Endothelial cell of umbilical vein (primary cell): ENCODE measurements around the gene FGF5. TPM values are rescaled to one million over a fixed set of nuclear protein-coding genes. Genes with fewer than 3 reads are reported as not detected.
"Not testable (repeated sequence)": the region's sequence is repeated elsewhere in the genome, so short reads cannot be mapped to it uniquely, and the experiment has no call there.

ENCODE experiments used
- BruUV-seq: library from RNA; stranded (reverse); fragments of 400-500 nt; replicated peaks from 2 replicates; lab custom pipeline; 2021; lab: Mats Ljungman, UMichigan
- CTCF ChIA-PET: fragments of 300-600, 350-600 bp; sonication (Branson Sonifier 250); formaldehyde crosslinking; loops from one replicate; lab custom pipeline; 2021; ENCODE audit warnings: antibody characterized with exemption, inconsistent platforms; lab: Charles Lee
- POLR2A ChIA-PET: fragments of 300-600, 350-600 bp; sonication (Branson Sonifier 250); formaldehyde crosslinking; loops from one replicate; lab custom pipeline; 2021; ENCODE audit warnings: antibody characterized with exemption, inconsistent platforms; lab: Charles Lee
- DNase-seq: peaks from one replicate; pipeline ENCODE4 v3.0.0-alpha.2; 2011; ENCODE audit warnings: low read depth, low spot score
- FAIRE-seq: peaks from 2 replicates; lab custom pipeline; 2011; peaks lifted over from hg19 to GRCh38; lab: Jason Lieb, UNC
- H2AFZ ChIP-seq: 2 replicates; pipeline ENCODE4 v1.6.0; 2012; ENCODE audit warnings: low read depth, low read length, control low read depth, inconsistent platforms
- H3K27ac ChIP-seq: 2 replicates; pipeline ENCODE4 v1.5.1; 2011; ENCODE audit warnings: low read depth, mild to moderate bottlenecking, control low read depth, low read length, moderate library complexity; ENCODE audit not compliant: insufficient read depth
- H3K27me3 ChIP-seq, 2 experiments: 2 replicates each; pipeline versions ENCODE4 v1.6.0 to v1.6.1; 2011; ENCODE audit warnings: low read length in 2 of 2, mixed read lengths in 1 of 2; ENCODE audit not compliant: control insufficient read depth in 2 of 2, insufficient read depth in 2 of 2
- H3K36me3 ChIP-seq, 2 experiments: 2 replicates in 1 of 2; 3 replicates in 1 of 2; pipeline ENCODE4 v1.5.1; 2011; ENCODE audit warnings: low read length in 2 of 2, mild to moderate bottlenecking in 1 of 2, moderate library complexity in 1 of 2; ENCODE audit not compliant: control insufficient read depth in 2 of 2, insufficient read depth in 2 of 2; ENCODE audit errors: extremely low read depth in 1 of 2
- H3K4me1 ChIP-seq: 3 replicates; pipeline ENCODE4 v1.5.1; 2011; ENCODE audit warnings: mild to moderate bottlenecking, low read length; ENCODE audit not compliant: control insufficient read depth, insufficient read depth; ENCODE audit errors: extremely low read depth
- H3K4me2 ChIP-seq: 2 replicates; pipeline ENCODE4 v1.6.1; 2011; ENCODE audit warnings: low read length, control low read depth, mixed read lengths; ENCODE audit not compliant: insufficient read depth
- H3K4me3 ChIP-seq, 3 experiments: fragments of 200-600 bp in 1 of 3; sonication (generic), shearing (Covaris generic) in 1 of 3; replicated peaks in 1 of 3; 2 replicates each; pipeline ENCODE4 v1.5.1; 2011 to 2016; ENCODE audit warnings: control low read depth in 3 of 3, low read length in 3 of 3, mild to moderate bottlenecking in 2 of 3, inconsistent platforms in 1 of 3, low read depth in 1 of 3, moderate library complexity in 1 of 3; ENCODE audit not compliant: insufficient read depth in 1 of 3
- H3K79me2 ChIP-seq: 2 replicates; pipeline ENCODE4 v1.6.0; 2012; ENCODE audit warnings: low read length, inconsistent platforms; ENCODE audit not compliant: control insufficient read depth, insufficient read depth
- H3K9ac ChIP-seq: replicated peaks from 2 replicates; pipeline ENCODE3; 2011; ENCODE audit warnings: low read length, control low read depth; ENCODE audit not compliant: insufficient read depth; ENCODE audit errors: extremely low read depth
- H3K9me1 ChIP-seq: replicated peaks from 3 replicates; pipeline ENCODE4 v1.6.0; 2011; ENCODE audit warnings: mild to moderate bottlenecking, low read length; ENCODE audit not compliant: control insufficient read depth, insufficient read depth; ENCODE audit errors: extremely low read depth
- H3K9me3 ChIP-seq: replicated peaks from 2 replicates; pipeline ENCODE4 v1.5.1; 2012; ENCODE audit warnings: low read length, inconsistent platforms; ENCODE audit not compliant: control insufficient read depth, insufficient read depth
- H4K20me1 ChIP-seq: replicated peaks from 2 replicates; pipeline ENCODE3; 2011; ENCODE audit warnings: mild to moderate bottlenecking, low read length; ENCODE audit not compliant: control insufficient read depth, insufficient read depth; ENCODE audit errors: extremely low read depth
- CTCF ChIP-seq, 2 donors: IDR thresholded peaks; 1 replicate in 1 of 2; 2 replicates in 1 of 2; pipeline ENCODE4 v1.5.1; 2011; ENCODE audit warnings: low read length in 2 of 2, mild to moderate bottlenecking in 2 of 2, moderate library complexity in 2 of 2, control low read depth in 1 of 2, inconsistent platforms in 1 of 2, low read depth in 1 of 2; ENCODE audit not compliant: insufficient read depth in 1 of 2; ENCODE audit errors: extremely low read depth in 1 of 2
- EZH2 ChIP-seq: IDR thresholded peaks from 2 replicates; pipeline ENCODE4 v1.6.1; 2012; ENCODE audit warnings: borderline replicate concordance, low read depth, mild to moderate bottlenecking, moderate library complexity, low read length, inconsistent platforms; ENCODE audit not compliant: severe bottlenecking
- FOS ChIP-seq: IDR thresholded peaks from 2 replicates; pipeline ENCODE4 v1.6.1; 2011; ENCODE audit warnings: mild to moderate bottlenecking, low read length, moderate library complexity, borderline replicate concordance; ENCODE audit not compliant: insufficient read depth
- GATA2 ChIP-seq: IDR thresholded peaks from 2 replicates; pipeline ENCODE4 v1.7.0; 2011; ENCODE audit warnings: low read depth, mild to moderate bottlenecking, moderate library complexity, mixed read lengths, low read length; ENCODE audit not compliant: insufficient read length, insufficient read depth
- JUN ChIP-seq: IDR thresholded peaks from 2 replicates; pipeline ENCODE4 v1.6.1; 2011; ENCODE audit warnings: borderline replicate concordance, low read depth; ENCODE audit not compliant: insufficient read length, insufficient read depth
- MYC ChIP-seq: IDR thresholded peaks from one replicate; pipeline ENCODE4 v1.6.1; 2011; ENCODE audit warnings: mild to moderate bottlenecking, low read depth, low read length
- POLR2A ChIP-seq: IDR thresholded peaks from 2 replicates; pipeline ENCODE4 v1.6.1; 2012; ENCODE audit warnings: low read depth, mild to moderate bottlenecking, control low read depth, low read length
- POLR2AphosphoS5 ChIP-seq: IDR thresholded peaks from 2 replicates; pipeline ENCODE4 v1.6.1; 2012; ENCODE audit warnings: low read depth, mild to moderate bottlenecking, control low read depth, low read length, moderate library complexity; ENCODE audit not compliant: insufficient read depth
- dilution Hi-C: fragments of 300-500 bp; cut with MboI; formaldehyde crosslinking; loops from one replicate; pipeline ENCODE4 v1.15.0; 2019; ENCODE audit warnings: low sequenced_read_pairs; ENCODE audit not compliant: extremely low pct_ligation_motif_present
- intact Hi-C: fragments of 100-400 bp; cut with micrococcal nuclease; formaldehyde crosslinking; loops from one replicate; pipeline ENCODE4 v1.10.0; 2022
- polyA plus RNA-seq, 4 experiments: library from polyadenylated mRNA; depleted of rRNA in 3 of 4; stranded (reverse) in 3 of 4; unstranded in 1 of 4; fragments of >200 nt; gene quantifications; 2 replicates each; pipeline versions ENCODE4 v1.2.1 to v1.2.3, GENCODE V29; 2011 to 2012; ENCODE audit warnings: missing spikeins in 1 of 4
- total RNA-seq: library from RNA; stranded (reverse); gene quantifications from 2 replicates; pipeline ENCODE4 v1.2.3, GENCODE V29; 2021
- TF ChIP-seq, protein P1 (sequence below): IDR thresholded peaks from 2 replicates; pipeline ENCODE4 v1.6.1; 2011; ENCODE audit not compliant: insufficient read depth, insufficient read length

Gene FGF5
- total and polyA plus RNA-seq, 2 donors (not counting 3 experiments of a cell fraction or from before 2014, with no cell fraction given), result 0.13 to 0.73 TPM

GRCh38 chr4:80243274-80244018, 23.0 kb upstream of the FGF5 start:
- DNase-seq (no peak), FAIRE-seq (no peak)
- Histone ChIP-seq H3K4me1 (peaks cover 11% of the 10 kb centered on the region), H3K9me1 (no peaks in the 10 kb centered on the region), H3K36me3 (no peaks in the 10 kb centered on the region), H3K79me2 (no peaks in the 10 kb centered on the region), H4K20me1 (no peaks in the 10 kb centered on the region), H3K9me3 (no peaks in the 10 kb centered on the region), H3K27me3 (peaks cover 4 to 9% of the 10 kb centered on the region in 2 experiments), H3K9ac (no peak overlapping the region), H3K4me2 (no peak overlapping the region), H2AFZ (no peak overlapping the region), H3K27ac (no peak overlapping the region), H3K4me3 (no peak overlapping the region)
- TF ChIP-seq FOS, result no peak
- no peak for TF ChIP-seq POLR2A
- TF ChIP-seq EZH2, result no peak
- TF ChIP-seq POLR2AphosphoS5, result no peak
- TF ChIP-seq MYC, result no peak
- no peak for TF ChIP-seq CTCF (IDR thresholded peaks at IDR 0.05; ENCODE audit: extremely low read depth in 1 of 2, insufficient read depth in 1 of 2, low read depth in 1 of 2, low read length in 2 of 2)
- no peak for TF ChIP-seq JUN
- TF ChIP-seq, protein P1, sequence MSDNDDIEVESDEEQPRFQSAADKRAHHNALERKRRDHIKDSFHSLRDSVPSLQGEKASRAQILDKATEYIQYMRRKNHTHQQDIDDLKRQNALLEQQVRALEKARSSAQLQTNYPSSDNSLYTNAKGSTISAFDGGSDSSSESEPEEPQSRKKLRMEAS, result no peak
- no peak for TF ChIP-seq GATA2
- intact Hi-C loops, result no loop called here
- dilution Hi-C loops, result no loop called here
- ChIA-PET CTCF (no interaction called here), POLR2A (interaction anchor here (0.6 kb wide), 1 partner anchor 23 kb away, joined by 3 read pairs; the partner anchor contains the start of gene FGF5)
- no TSS peak for BruUV-seq

- H2AFZ ChIP-seq, intact Hi-C loops, H3K9me3 ChIP-seq, H3K27ac ChIP-seq, BruUV-seq, H3K79me2 ChIP-seq, dilution Hi-C loops, H3K4me3 ChIP-seq, FAIRE-seq, H3K9ac ChIP-seq, H3K9me1 ChIP-seq, H3K36me3 ChIP-seq, H3K4me1 ChIP-seq, POLR2A ChIA-PET, H3K4me2 ChIP-seq, DNase-seq, H4K20me1 ChIP-seq: not testable (repeated sequence)
- CTCF ChIA-PET, result interaction anchor here (1.2 kb wide), 1 partner anchor 27 kb away, joined by 3 read pairs; no protein-coding TSS in a partner anchor
- peaks cover 6 to 15% of the 10 kb centered on the region in 2 experiments for H3K27me3 ChIP-seq
Measured at GRCh38 chr4:80247484-80247883, 19.0 kb upstream of the FGF5 start.
